Measurements from ENCODE around the gene KDM4B. TPM values are rescaled to one million over a fixed set of nuclear protein-coding genes. Genes with fewer than 3 reads are reported as not detected.

KDM4B gene
- total and polyA plus RNA-seq, 9 donors, result 5.2 to 62.9 (median 46.4) TPM

GRCh38 chr19:4979211-4979807, 10.4 kb downstream of the KDM4B start:
- Histone ChIP-seq H3K9me3 (no peaks in the 10 kb centered on the region), H3K4me3 (no peak overlapping the region), H3K27ac (no peak overlapping the region), H3K36me3 (no peaks in the 10 kb centered on the region), H3K4me1 (ENCODE audit: insufficient read depth) (peaks cover 30% of the 10 kb centered on the region), H3K27me3 (no peaks in the 10 kb centered on the region)
- no peak for DNase-seq
- 88 to 96% (median 90%) methylated on average over 8 of the region's 8 CpGs for WGBS, 3 donors
- TF ChIP-seq EP300 (IDR thresholded peaks at IDR 0.05) (no peak), CTCF (IDR thresholded peaks at IDR 0.05) (no peak), POLR2A (IDR thresholded peaks at IDR 0.05) (no peak)
- intact Hi-C loops (cut with DNase I), result loop anchor here in 1 of 4 donors (5.0 kb wide), 1 partner anchor 53 kb away; no protein-coding TSS in a partner anchor

- no peaks in the 10 kb centered on the region for H3K36me3 ChIP-seq
- H3K27ac ChIP-seq, result no peak overlapping the region
- DNase-seq, result no peak
- WGBS, 3 donors, result 81 to 88% (median 82%) methylated on average over 3 of the region's 3 CpGs
- no peaks in the 10 kb centered on the region for H3K9me3 ChIP-seq
- intact Hi-C loops (cut with DNase I), result loop anchor here in 1 of 4 donors (5.0 kb wide), 1 partner anchor 37 kb away; no protein-coding TSS in a partner anchor
- no peak for TF ChIP-seq POLR2A (IDR thresholded peaks at IDR 0.05)
- TF ChIP-seq CTCF (IDR thresholded peaks at IDR 0.05), result no peak
- TF ChIP-seq EP300 (IDR thresholded peaks at IDR 0.05), result no peak
- H3K27me3 ChIP-seq, result no peaks in the 10 kb centered on the region
- no peak overlapping the region for H3K4me3 ChIP-seq
- H3K4me1 ChIP-seq (ENCODE audit: insufficient read depth), result peaks cover 27% of the 10 kb centered on the region
These were observed 11.2 kb downstream of the KDM4B start for GRCh38 chr19:4980067-4980466.

- Histone ChIP-seq H3K9me3 (no peaks in the 10 kb centered on the region), H3K4me3 (no peak overlapping the region), H3K4me1 (ENCODE audit: insufficient read depth) (peaks cover 27% of the 10 kb centered on the region), H3K27ac (no peak overlapping the region), H3K27me3 (no peaks in the 10 kb centered on the region), H3K36me3 (no peaks in the 10 kb centered on the region)
- no peak for DNase-seq
- intact Hi-C loops (cut with DNase I), result loop anchor here in 1 of 4 donors (5.0 kb wide), 1 partner anchor 36 kb away; no protein-coding TSS in a partner anchor
- no peak for TF ChIP-seq POLR2A (IDR thresholded peaks at IDR 0.05)
- TF ChIP-seq CTCF (IDR thresholded peaks at IDR 0.05), result no peak
- TF ChIP-seq EP300 (IDR thresholded peaks at IDR 0.05), result no peak
- WGBS, 3 donors, result 80 to 90% (median 84%) methylated on average over 20 to 27 of the region's 27 CpGs
These were observed 12.1 kb downstream of the KDM4B start for GRCh38 chr19:4980838-4981680.

- Histone ChIP-seq H3K4me1 (ENCODE audit: insufficient read depth) (peaks cover 26% of the 10 kb centered on the region), H3K36me3 (no peaks in the 10 kb centered on the region), H3K27me3 (no peaks in the 10 kb centered on the region), H3K9me3 (no peaks in the 10 kb centered on the region), H3K27ac (no peak overlapping the region), H3K4me3 (no peak overlapping the region)
- DNase-seq, result no peak
- 79 to 97% (median 89%) methylated on average over 3 of the region's 3 CpGs for WGBS, 3 donors
- TF ChIP-seq CTCF (IDR thresholded peaks at IDR 0.05) (no peak), EP300 (IDR thresholded peaks at IDR 0.05) (no peak), POLR2A (IDR thresholded peaks at IDR 0.05) (no peak)
- intact Hi-C loops (cut with DNase I), result loop anchor here in 1 of 4 donors (5.0 kb wide), 1 partner anchor 36 kb away; no protein-coding TSS in a partner anchor
These were observed 12.7 kb downstream of the KDM4B start for GRCh38 chr19:4981681-4981958.
